Fibroblast of gingiva (primary cell): ENCODE measurements around the gene CD40.

ENCODE experiments used
- DNase-seq: peaks from one replicate; pipeline ENCODE4 v3.0.0-alpha.2; 2011; ENCODE audit warnings: low read depth

CD40 gene

GRCh38 chr20:46122516-46123481, 4.7 kb downstream of the CD40 start:
- no peak for DNase-seq

- DNase-seq, result no peak
These were observed 5.5 kb downstream of the CD40 start for GRCh38 chr20:46123482-46124245.

- no peak for DNase-seq
These were observed 8.4 kb downstream of the CD40 start for GRCh38 chr20:46126440-46127056.

- no peak for DNase-seq
These were observed 9.4 kb downstream of the CD40 start for GRCh38 chr20:46127396-46128010.

- no peak for DNase-seq
These were observed 10.4 kb downstream of the CD40 start for GRCh38 chr20:46128310-46129151.

- no peak for DNase-seq
These were observed 11.9 kb downstream of the CD40 start for GRCh38 chr20:46129955-46130481.

- no peak for DNase-seq
These were observed 12.4 kb downstream of the CD40 start for GRCh38 chr20:46130534-46130933.

- peak; percentile 37 for DNase-seq
These were observed 13.3 kb downstream of the CD40 start for GRCh38 chr20:46131396-46131795.

GRCh38 chr20:46132705-46133120, 14.6 kb downstream of the CD40 start:
- DNase-seq, result peak; percentile 34

- no peak for DNase-seq
These were observed 16.0 kb downstream of the CD40 start for GRCh38 chr20:46133886-46134654.

- no peak for DNase-seq
These were observed 16.6 kb downstream of the CD40 start for GRCh38 chr20:46134716-46135115.

- DNase-seq, result no peak
These were observed 17.9 kb downstream of the CD40 start for GRCh38 chr20:46135856-46136633.

GRCh38 chr20:46137816-46138215, 19.7 kb downstream of the CD40 start:
- DNase-seq, result no peak

GRCh38 chr20:46139266-46139889, 21.3 kb downstream of the CD40 start:
- DNase-seq, result no peak

- DNase-seq, result no peak
These were observed 21.9 kb downstream of the CD40 start for GRCh38 chr20:46139908-46140482.

- no peak for DNase-seq
These were observed 24.0 kb downstream of the CD40 start for GRCh38 chr20:46142124-46142523.

- DNase-seq, result no peak
These were observed 26.4 kb downstream of the CD40 start for GRCh38 chr20:46144432-46145025.

- no peak for DNase-seq
These were observed 27.6 kb downstream of the CD40 start for GRCh38 chr20:46145713-46146112.
